GM12878 (cell line): ENCODE data around the gene SMARCAD1.

ENCODE experiments used
- CTCF ChIP-seq, 3 experiments: IDR thresholded peaks in 2 of 3; conservative IDR thresholded peaks in 1 of 3; 2 replicates each; pipeline ENCODE4 v1.5.1; 2011; ENCODE audit warnings: low read depth in 3 of 3, low read length in 3 of 3, mild to moderate bottlenecking in 3 of 3, control low read depth in 2 of 3, moderate library complexity in 2 of 3, inconsistent platforms in 1 of 3, mixed read lengths in 1 of 3; ENCODE audit not compliant: control insufficient read depth in 2 of 3, insufficient read depth in 1 of 3; ENCODE audit errors: extremely low read depth in 1 of 3
- DPF2 ChIP-seq: fragments of 450-650 bp; IDR thresholded peaks from 2 replicates; pipeline ENCODE4 v1.6.1; 2017; ENCODE audit warnings: mild to moderate bottlenecking
- EP300 ChIP-seq, 2 experiments: fragments of 150-350 bp in 1 of 2; IDR thresholded peaks; 2 replicates each; pipeline ENCODE4 v1.6.1; 2011 to 2012; ENCODE audit warnings: low read depth in 2 of 2, low read length in 2 of 2, borderline replicate concordance in 1 of 2, improper control_type of control experiment in 1 of 2, inconsistent platforms in 1 of 2; ENCODE audit not compliant: control insufficient read depth in 1 of 2

DNA sequence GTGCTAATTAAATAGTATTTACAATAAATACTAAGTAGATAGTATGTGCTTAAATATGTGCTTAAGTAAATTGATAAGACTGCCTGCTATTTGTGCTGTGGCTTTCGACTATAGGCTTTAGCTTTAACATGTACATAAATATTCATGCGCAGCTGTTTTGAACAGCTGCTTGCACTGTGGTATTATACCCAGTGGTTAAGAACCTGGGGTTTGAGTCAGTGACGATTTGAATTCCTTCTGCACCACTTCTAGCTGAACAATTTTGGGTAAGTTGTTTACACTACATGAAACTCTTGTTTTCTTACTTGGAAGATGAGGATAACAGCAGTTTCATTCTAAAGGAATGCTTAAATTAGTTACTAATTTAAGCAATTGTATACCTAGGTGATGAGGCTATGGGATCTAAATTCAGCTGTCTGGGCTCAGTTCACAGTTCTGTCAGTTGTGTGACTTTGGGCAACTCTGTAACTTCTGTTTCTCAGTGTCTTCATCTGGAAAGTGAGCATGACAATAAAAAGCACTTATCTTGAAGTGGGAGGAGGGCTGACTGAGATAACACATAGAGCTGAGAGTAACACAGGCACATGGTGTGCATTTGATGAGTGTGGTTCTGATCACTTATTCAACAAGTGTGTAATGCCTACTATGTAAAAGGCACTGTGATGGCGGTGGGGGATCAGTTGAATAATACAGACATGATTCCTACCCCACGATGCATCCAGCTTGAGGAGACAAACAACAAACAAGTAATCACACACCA is 98.0 kb downstream of the SMARCAD1 start:
- TF ChIP-seq DPF2 = no peak
- no peak for TF ChIP-seq CTCF (IDR thresholded peaks at IDR 0.05 in 2 of 3, conservative IDR thresholded peaks at IDR 0.05 in 1 of 3; ENCODE audit: control insufficient read depth in 2 of 3, extremely low read depth in 1 of 3, insufficient read depth in 1 of 3, low read depth in 3 of 3, low read length in 3 of 3)
- TF ChIP-seq EP300 (IDR thresholded peaks at IDR 0.05; ENCODE audit: borderline replicate concordance in 1 of 2, control insufficient read depth in 1 of 2, low read depth in 2 of 2, low read length in 2 of 2) = no peak
